ENCODE data around the gene IWS1. TPM values are rescaled to one million over a fixed set of nuclear protein-coding genes. Genes with fewer than 3 reads are reported as not detected.

Gene IWS1
- total RNA-seq, 1 donor from 2014 or later = 48.4 TPM

DNA sequence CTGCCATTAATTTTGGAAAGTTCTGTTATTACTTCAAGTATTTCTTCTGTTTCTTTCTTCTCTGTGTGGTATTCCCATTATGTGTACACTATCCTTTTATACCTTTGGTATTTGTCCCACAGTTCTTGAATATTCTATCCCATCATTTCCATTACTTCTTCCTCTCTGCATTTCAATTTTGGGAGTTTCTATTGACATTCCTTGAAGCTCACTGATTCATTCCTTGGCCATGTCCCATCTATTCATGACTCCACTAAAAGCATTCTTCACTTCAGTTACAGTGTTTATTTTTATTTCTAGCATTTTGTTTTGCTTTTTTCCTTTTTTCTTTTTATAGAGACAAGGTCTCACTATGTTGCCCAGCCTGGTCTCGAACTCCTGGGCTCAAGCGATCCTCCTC lies 77.8 kb downstream of the IWS1 start:
- Histone ChIP-seq H3K27me3 (ENCODE audit: control insufficient read depth, insufficient read depth, low read length) (no peaks in the 10 kb centered on the region), H3K36me3 (ENCODE audit: control insufficient read depth, insufficient read depth, low read length) (no peaks in the 10 kb centered on the region), H3K4me3 (ENCODE audit: low read depth, low read length) (no peak overlapping the region)
- DNase-seq (ENCODE audit: low read depth) = no peak
- TF ChIP-seq, protein P1, sequence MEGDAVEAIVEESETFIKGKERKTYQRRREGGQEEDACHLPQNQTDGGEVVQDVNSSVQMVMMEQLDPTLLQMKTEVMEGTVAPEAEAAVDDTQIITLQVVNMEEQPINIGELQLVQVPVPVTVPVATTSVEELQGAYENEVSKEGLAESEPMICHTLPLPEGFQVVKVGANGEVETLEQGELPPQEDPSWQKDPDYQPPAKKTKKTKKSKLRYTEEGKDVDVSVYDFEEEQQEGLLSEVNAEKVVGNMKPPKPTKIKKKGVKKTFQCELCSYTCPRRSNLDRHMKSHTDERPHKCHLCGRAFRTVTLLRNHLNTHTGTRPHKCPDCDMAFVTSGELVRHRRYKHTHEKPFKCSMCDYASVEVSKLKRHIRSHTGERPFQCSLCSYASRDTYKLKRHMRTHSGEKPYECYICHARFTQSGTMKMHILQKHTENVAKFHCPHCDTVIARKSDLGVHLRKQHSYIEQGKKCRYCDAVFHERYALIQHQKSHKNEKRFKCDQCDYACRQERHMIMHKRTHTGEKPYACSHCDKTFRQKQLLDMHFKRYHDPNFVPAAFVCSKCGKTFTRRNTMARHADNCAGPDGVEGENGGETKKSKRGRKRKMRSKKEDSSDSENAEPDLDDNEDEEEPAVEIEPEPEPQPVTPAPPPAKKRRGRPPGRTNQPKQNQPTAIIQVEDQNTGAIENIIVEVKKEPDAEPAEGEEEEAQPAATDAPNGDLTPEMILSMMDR (IDR thresholded peaks at IDR 0.05; ENCODE audit: insufficient read depth, low read length, poor library complexity, severe bottlenecking) = no peak

DNA sequence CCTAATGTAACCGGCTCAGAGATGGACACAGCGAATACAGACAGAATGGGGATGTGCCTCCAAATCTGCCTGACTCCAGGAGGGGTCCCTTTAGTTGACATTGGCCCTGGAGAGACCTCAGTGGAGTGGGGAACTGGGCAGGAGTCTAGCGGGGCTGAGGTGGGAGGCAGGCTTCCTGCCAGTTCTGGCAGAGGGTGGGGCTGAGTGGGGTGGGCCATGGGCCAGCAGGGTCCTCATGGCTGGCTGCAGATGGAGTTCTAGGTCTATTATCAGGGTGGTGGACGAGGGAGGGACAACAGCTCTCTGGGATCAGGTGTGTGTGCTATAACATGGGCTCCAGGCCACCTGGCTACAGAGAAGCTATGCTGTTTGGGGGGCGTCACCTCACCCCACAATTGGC lies 86.9 kb downstream of the IWS1 start:
- DNase-seq (ENCODE audit: low read depth) = no peak
- H3K36me3 ChIP-seq (ENCODE audit: control insufficient read depth, insufficient read depth, low read length) = no peaks in the 10 kb centered on the region
- no peak overlapping the region for H3K4me3 ChIP-seq (ENCODE audit: low read depth, low read length)
- H3K27me3 ChIP-seq (ENCODE audit: control insufficient read depth, insufficient read depth, low read length) = no peaks in the 10 kb centered on the region
- TF ChIP-seq, protein P1 (IDR thresholded peaks at IDR 0.05; ENCODE audit: insufficient read depth, low read length, poor library complexity, severe bottlenecking) = no peak

DNA sequence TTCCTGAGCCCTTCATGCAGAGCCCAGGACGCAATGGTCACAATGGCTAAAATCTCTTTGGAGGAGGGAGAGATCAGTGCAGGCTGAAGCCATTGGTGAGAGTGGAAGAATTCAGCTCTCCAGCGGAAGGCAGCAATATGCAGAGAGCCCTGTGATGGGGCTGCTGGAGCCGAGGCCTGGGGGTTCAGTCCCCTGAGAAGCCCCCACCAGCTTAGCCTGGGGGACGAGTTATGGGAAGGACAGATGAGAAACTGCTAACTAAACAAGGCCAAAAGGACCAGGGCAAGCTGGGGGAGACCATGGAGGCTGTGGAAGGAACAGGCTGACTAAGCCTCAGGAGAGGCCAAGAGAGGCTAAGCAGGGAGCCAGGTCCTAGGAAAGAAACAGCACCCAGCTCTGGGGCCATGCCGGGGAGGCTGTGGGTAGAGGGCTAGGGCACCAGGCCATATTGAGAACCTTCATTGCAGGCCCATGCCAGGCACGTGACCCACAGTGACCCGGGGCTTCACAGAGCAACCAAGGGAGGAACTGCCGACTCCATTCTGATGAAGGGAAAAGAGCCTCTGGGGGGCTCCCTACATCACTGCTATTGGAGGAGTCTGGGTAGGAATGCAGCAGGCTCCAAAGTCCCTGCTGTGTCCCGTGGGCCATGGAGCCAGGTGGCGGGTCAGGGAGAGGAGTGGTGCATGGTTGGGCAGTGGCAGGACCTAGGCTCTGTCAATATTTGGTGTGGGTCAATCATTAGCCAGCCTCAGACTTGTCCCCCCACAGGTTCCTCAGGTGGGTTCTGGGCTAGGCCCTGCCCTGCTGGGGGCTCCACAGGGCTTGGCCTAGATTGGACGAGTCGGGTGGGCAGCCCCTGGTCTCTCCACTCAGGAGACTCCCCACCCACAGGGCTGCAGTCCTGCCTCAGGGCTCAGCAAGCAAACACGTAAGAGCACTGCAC lies 88.2 kb downstream of the IWS1 start:
- H3K36me3 ChIP-seq (ENCODE audit: control insufficient read depth, insufficient read depth, low read length) = no peaks in the 10 kb centered on the region
- TF ChIP-seq, protein P1 (IDR thresholded peaks at IDR 0.05; ENCODE audit: insufficient read depth, low read length, poor library complexity, severe bottlenecking) = no peak
- DNase-seq (ENCODE audit: low read depth) = no peak
- no peaks in the 10 kb centered on the region for H3K27me3 ChIP-seq (ENCODE audit: control insufficient read depth, insufficient read depth, low read length)
- no peak overlapping the region for H3K4me3 ChIP-seq (ENCODE audit: low read depth, low read length)

DNA sequence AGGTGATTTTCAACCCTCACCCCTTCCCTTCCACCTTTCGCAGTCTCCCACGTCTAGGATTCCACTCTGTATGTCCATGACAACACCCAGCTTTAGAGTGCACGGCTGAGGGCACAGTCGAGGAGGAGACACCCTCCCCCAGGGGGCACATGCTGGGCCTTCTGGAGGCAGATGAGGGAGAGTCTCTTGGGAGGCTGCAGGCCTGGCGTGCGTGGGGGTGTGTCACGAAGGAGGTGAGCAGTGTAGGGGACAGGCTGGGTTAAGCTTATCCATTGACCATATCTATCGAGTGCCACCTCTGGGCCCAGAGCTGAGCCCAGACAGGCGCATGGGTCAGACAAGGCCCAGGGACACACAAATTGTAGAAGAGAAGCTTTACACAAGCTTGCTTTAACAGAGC lies 89.2 kb downstream of the IWS1 start:
- TF ChIP-seq, protein P1 (IDR thresholded peaks at IDR 0.05; ENCODE audit: insufficient read depth, low read length, poor library complexity, severe bottlenecking) = no peak
- H3K4me3 ChIP-seq (ENCODE audit: low read depth, low read length) = no peak overlapping the region
- DNase-seq (ENCODE audit: low read depth) = no peak
- H3K27me3 ChIP-seq (ENCODE audit: control insufficient read depth, insufficient read depth, low read length) = no peaks in the 10 kb centered on the region
- H3K36me3 ChIP-seq (ENCODE audit: control insufficient read depth, insufficient read depth, low read length) = no peaks in the 10 kb centered on the region

DNA sequence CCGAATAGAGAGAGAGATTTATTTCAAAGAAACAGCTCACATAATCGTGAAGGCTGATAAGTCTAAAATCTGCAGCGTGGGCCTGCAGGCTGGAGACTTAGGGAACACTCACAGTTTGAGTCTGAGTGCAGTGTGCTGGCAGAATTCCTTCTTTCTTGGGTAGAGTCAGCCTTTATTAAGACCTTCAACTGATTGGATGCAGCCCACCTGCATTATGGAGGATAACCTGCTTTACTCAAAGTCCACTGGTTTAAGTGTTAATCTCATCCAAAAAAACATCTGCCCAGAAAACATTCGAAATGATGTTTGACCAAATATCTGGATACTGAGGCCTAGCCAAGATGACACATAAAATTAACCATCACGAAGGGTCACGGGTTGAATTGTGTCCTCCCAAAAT lies 91.8 kb downstream of the IWS1 start:
- no peaks in the 10 kb centered on the region for H3K36me3 ChIP-seq (ENCODE audit: control insufficient read depth, insufficient read depth, low read length)
- H3K27me3 ChIP-seq (ENCODE audit: control insufficient read depth, insufficient read depth, low read length) = no peaks in the 10 kb centered on the region
- TF ChIP-seq, protein P1 (IDR thresholded peaks at IDR 0.05; ENCODE audit: insufficient read depth, low read length, poor library complexity, severe bottlenecking) = no peak
- DNase-seq (ENCODE audit: low read depth) = no peak
- H3K4me3 ChIP-seq (ENCODE audit: low read depth, low read length) = no peak overlapping the region

All from kidney epithelial cell (primary cell).